Measurements from ENCODE around the gene PDLIM5.
A peak's percentile ranks its signal among the peaks of the same experiment; 100 is the strongest.
"Not testable (repeated sequence)": the region's sequence is repeated elsewhere in the genome, so short reads cannot be mapped to it uniquely, and the experiment has no call there.

The PDLIM5 gene

GRCh38 chr4:94533405-94534223 lies 81.9 kb downstream of the PDLIM5 start:
- DNase-seq: no peak

- no peak for DNase-seq
These were observed 82.9 kb downstream of the PDLIM5 start for GRCh38 chr4:94534401-94535312.

GRCh38 chr4:94536049-94536448 lies 84.3 kb downstream of the PDLIM5 start:
- DNase-seq: no peak

- no peak for DNase-seq
These were observed 85.1 kb downstream of the PDLIM5 start for GRCh38 chr4:94536649-94537469.

GRCh38 chr4:94537921-94538628 lies 86.3 kb downstream of the PDLIM5 start:
- DNase-seq: no peak

- DNase-seq: no peak
These were observed 88.7 kb downstream of the PDLIM5 start for GRCh38 chr4:94540476-94540875.

- peak; percentile 47 for DNase-seq
These were observed 93.1 kb downstream of the PDLIM5 start for GRCh38 chr4:94544811-94545210.

- DNase-seq: peak; percentile 88
These were observed 93.6 kb downstream of the PDLIM5 start for GRCh38 chr4:94545296-94545695.

GRCh38 chr4:94546949-94547348 lies 95.2 kb downstream of the PDLIM5 start:
- DNase-seq: no peak

GRCh38 chr4:94548571-94548970 lies 96.8 kb downstream of the PDLIM5 start:
- peak; percentile 84 for DNase-seq

GRCh38 chr4:94550352-94550751 lies 98.6 kb downstream of the PDLIM5 start:
- no peak for DNase-seq

GRCh38 chr4:94550851-94551250 lies 99.1 kb downstream of the PDLIM5 start:
- DNase-seq: no peak

- peak; percentile 27 for DNase-seq
These were observed 100.2 kb downstream of the PDLIM5 start for GRCh38 chr4:94551643-94552564.

- DNase-seq: not testable (repeated sequence)
These were observed 104.3 kb downstream of the PDLIM5 start for GRCh38 chr4:94556047-94556446.

- DNase-seq: not testable (repeated sequence)
These were observed 105.9 kb downstream of the PDLIM5 start for GRCh38 chr4:94557632-94558031.

- no peak for DNase-seq
These were observed 106.7 kb downstream of the PDLIM5 start for GRCh38 chr4:94558392-94558904.

- DNase-seq: no peak
These were observed 107.6 kb downstream of the PDLIM5 start for GRCh38 chr4:94559351-94559806.

- DNase-seq: peak; percentile 81
These were observed 109.7 kb downstream of the PDLIM5 start for GRCh38 chr4:94561249-94562024.

- DNase-seq: no peak
These were observed 110.5 kb downstream of the PDLIM5 start for GRCh38 chr4:94562285-94562684.

GRCh38 chr4:94564252-94564651 lies 112.5 kb downstream of the PDLIM5 start:
- no peak for DNase-seq
